K562 (cell line): ENCODE data around the gene GRK1. TPM values are rescaled to one million over a fixed set of nuclear protein-coding genes. Genes with fewer than 3 reads are reported as not detected.

Experiments
- ARID2 ChIP-seq: fragments of 450-650 bp; IDR thresholded peaks from 2 replicates; pipeline ENCODE4 v1.6.1; 2017; ENCODE audit warnings: antibody characterized with exemption, mild to moderate bottlenecking
- BRF1 ChIP-seq: IDR thresholded peaks from 3 replicates; pipeline ENCODE4 v1.6.1; 2011; ENCODE audit warnings: borderline replicate concordance, mild to moderate bottlenecking; ENCODE audit not compliant: insufficient read length; ENCODE audit errors: extremely low read depth
- CTCF ChIP-seq, 3 experiments: IDR thresholded peaks in 2 of 3; conservative IDR thresholded peaks in 1 of 3; 2 replicates each; pipeline ENCODE4 v1.5.1; 2011 to 2012; ENCODE audit warnings: low read length in 3 of 3, mild to moderate bottlenecking in 3 of 3, control low read depth in 2 of 3, improper control_type of control experiment in 1 of 3, inconsistent platforms in 1 of 3, low read depth in 1 of 3, mixed read lengths in 1 of 3, moderate library complexity in 1 of 3; ENCODE audit not compliant: insufficient read depth in 2 of 3
- EGR1 ChIP-seq: fragments of 450-650 bp; conservative IDR thresholded peaks from 2 replicates; pipeline ENCODE4 v1.6.1; 2017; ENCODE audit warnings: mild to moderate bottlenecking
- HDAC2 ChIP-seq: fragments of 450-650 bp; IDR thresholded peaks from 2 replicates; pipeline ENCODE4 v1.6.1; 2016; ENCODE audit warnings: mild to moderate bottlenecking
- JUN ChIP-seq, 2 experiments: sonication (generic) in 1 of 2; formaldehyde crosslinking in 1 of 2; IDR thresholded peaks; 2 replicates each; pipeline versions ENCODE4 v1.6.1 to v1.8.0; 2012 to 2022; ENCODE audit warnings: borderline replicate concordance in 2 of 2, mild to moderate bottlenecking in 2 of 2, improper control_type of control experiment in 1 of 2, low read depth in 1 of 2, low read length in 1 of 2, missing genetic modification reagents in 1 of 2
- KDM2B ChIP-seq: fragments of 250-450 bp; sonication (Bioruptor Pico); IDR thresholded peaks from 2 replicates; pipeline ENCODE4 v1.8.0; 2021; ENCODE audit warnings: mild to moderate bottlenecking, moderate library complexity
- NEUROD1 ChIP-seq: fragments of 150-350 bp; IDR thresholded peaks from 2 replicates; pipeline ENCODE4 v1.6.1; 2014; ENCODE audit warnings: borderline replicate concordance, low read length, low read depth; ENCODE audit not compliant: partially characterized antibody
- NONO ChIP-seq, 2 experiments: fragments of 200-400 bp in 1 of 2; fragments of 450-650 bp in 1 of 2; formaldehyde crosslinking in 1 of 2; IDR thresholded peaks; 2 replicates each; pipeline ENCODE4 v1.6.1; 2017; ENCODE audit warnings: low read depth in 2 of 2, mild to moderate bottlenecking in 2 of 2, moderate library complexity in 2 of 2, low read length in 1 of 2
- NR1H2 ChIP-seq: sonication (generic); formaldehyde crosslinking; IDR thresholded peaks from 2 replicates; pipeline ENCODE4 v1.4.0; 2020; ENCODE audit warnings: mild to moderate bottlenecking, missing genetic modification reagents
- POLR2G ChIP-seq: fragments of 200-400 bp; formaldehyde crosslinking; IDR thresholded peaks from 2 replicates; pipeline ENCODE4 v1.6.1; 2017; ENCODE audit warnings: low read depth, mild to moderate bottlenecking, antibody characterized with exemption, low read length, moderate library complexity
- RBFOX2 ChIP-seq: fragments of 200-400 bp; formaldehyde crosslinking; IDR thresholded peaks from 2 replicates; pipeline ENCODE4 v1.6.1; 2017; ENCODE audit warnings: low read depth, mild to moderate bottlenecking, low read length, moderate library complexity
- SMARCA4 ChIP-seq: fragments of 450-650 bp; IDR thresholded peaks from 2 replicates; pipeline ENCODE4 v1.6.1; 2016
- SOX6 ChIP-seq: fragments of 450-650 bp; IDR thresholded peaks from 2 replicates; pipeline ENCODE4 v1.6.1; 2014; ENCODE audit warnings: mild to moderate bottlenecking
- TAF1 ChIP-seq: IDR thresholded peaks from 2 replicates; pipeline ENCODE4 v1.6.1; 2011; ENCODE audit warnings: mild to moderate bottlenecking, low read length, moderate library complexity; ENCODE audit not compliant: insufficient read depth, control insufficient read depth, severe bottlenecking; ENCODE audit errors: extremely low read depth
- ZFX ChIP-seq: sonication (generic); formaldehyde crosslinking; IDR thresholded peaks from 2 replicates; pipeline ENCODE4 v1.8.0; 2022; ENCODE audit warnings: mild to moderate bottlenecking, missing genetic modification reagents, moderate library complexity
- ZNF41 ChIP-seq: fragments of 250-450 bp; sonication (Bioruptor Pico); conservative IDR thresholded peaks from 2 replicates; pipeline ENCODE4 v1.4.0; 2020; ENCODE audit warnings: mild to moderate bottlenecking
- ZNF696 ChIP-seq: fragments of 250-450 bp; sonication (Bioruptor Pico); conservative IDR thresholded peaks from 2 replicates; pipeline ENCODE4 v1.4.0; 2020; ENCODE audit warnings: mild to moderate bottlenecking, moderate library complexity
- polyA plus RNA-seq, 8 experiments: library from polyadenylated mRNA; depleted of rRNA in 4 of 8; stranded (reverse) in 5 of 8; unstranded in 3 of 8; fragments of >200 nt; fragmentation: Nextera tagmentation in 2 of 8; fragmentation: Illumina TruSeq in 1 of 8; extraction: Ambion mirVana in 2 of 8; extraction: Trizol in 1 of 8; gene quantifications; 2 replicates each; pipeline versions ENCODE4 v1.2.1 to v1.2.3, GENCODE V29; 2011 to 2014; ENCODE audit warnings: inconsistent platforms in 1 of 8, missing spikeins in 1 of 8
- total RNA-seq, 7 experiments: library from RNA; depleted of rRNA in 6 of 7; stranded (reverse); fragments of >200 nt in 6 of 7; fragmentation: Illumina TruSeq in 2 of 7; extraction: Trizol in 2 of 7; gene quantifications; 2 replicates each; pipeline versions ENCODE4 v1.2.1 to v1.2.3, GENCODE V29; 2011 to 2021; ENCODE audit warnings: low replicate concordance in 1 of 7
- TF ChIP-seq, protein P1 (sequence below): sonication (generic); formaldehyde crosslinking; IDR thresholded peaks from 2 replicates; pipeline ENCODE4 v1.8.1; 2023; ENCODE audit warnings: mild to moderate bottlenecking, missing genetic modification reagents
- TF ChIP-seq, protein P2 (sequence below): fragments of 200-800 bp; sonication (Bioruptor generic); IDR thresholded peaks from 2 replicates; pipeline ENCODE4 v1.6.1; 2017; ENCODE audit warnings: missing genetic modification characterization, missing compliant biosample characterization

The GRK1 gene
- total and polyA plus RNA-seq, 9 of the 15 experiments (the other 6 are each of a cell fraction or from before 2014, with no cell fraction given): 0.09 TPM; not detected in 8

DNA sequence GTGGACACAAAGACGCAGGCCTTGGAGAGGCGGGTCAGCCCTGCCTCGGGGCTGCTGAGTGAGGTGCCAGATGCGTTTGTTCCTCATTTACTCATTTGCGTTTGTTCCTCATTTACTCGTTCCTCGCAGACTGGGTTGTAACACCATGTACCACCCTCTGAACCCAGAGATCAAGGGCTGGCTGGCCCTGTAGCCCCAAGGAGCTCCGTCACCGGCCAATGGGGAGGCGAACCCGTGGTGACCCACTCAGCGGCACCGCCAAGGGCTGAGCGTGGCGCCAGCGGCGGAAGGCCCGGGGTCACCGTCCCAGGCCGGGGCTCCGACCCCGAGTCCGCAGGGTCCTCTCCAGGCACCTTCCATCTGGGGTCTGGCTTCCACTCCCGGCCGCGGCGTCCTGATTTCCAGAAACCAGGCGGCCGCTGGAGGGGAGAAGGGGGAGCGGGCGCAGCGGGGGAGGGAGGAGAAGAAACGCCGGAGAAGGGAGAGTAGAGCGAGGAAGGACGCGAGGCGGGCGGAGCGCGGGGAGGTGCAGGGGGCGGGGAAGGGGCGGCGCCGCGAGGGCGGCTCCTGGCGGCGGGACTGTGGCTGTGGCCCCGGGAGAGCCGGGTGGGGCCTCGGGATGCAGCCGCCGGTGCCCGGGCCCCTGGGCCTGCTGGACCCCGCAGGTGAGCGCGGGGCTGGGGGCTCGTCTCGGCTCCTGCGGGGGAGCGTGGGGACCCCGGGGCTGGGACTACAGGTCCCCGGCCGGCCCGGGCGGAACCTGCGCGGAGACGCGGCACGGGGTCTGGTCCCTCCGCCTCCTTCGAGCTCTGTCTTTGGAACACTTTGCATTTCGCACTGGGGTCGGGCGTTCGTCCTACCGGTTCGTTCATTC is 91.9 kb downstream of the GRK1 start, which contains the start of gene TMEM255B (continued):
- TF ChIP-seq, protein P1, sequence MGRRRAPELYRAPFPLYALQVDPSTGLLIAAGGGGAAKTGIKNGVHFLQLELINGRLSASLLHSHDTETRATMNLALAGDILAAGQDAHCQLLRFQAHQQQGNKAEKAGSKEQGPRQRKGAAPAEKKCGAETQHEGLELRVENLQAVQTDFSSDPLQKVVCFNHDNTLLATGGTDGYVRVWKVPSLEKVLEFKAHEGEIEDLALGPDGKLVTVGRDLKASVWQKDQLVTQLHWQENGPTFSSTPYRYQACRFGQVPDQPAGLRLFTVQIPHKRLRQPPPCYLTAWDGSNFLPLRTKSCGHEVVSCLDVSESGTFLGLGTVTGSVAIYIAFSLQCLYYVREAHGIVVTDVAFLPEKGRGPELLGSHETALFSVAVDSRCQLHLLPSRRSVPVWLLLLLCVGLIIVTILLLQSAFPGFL (CRISPR knock-in tag): no peak
- TF ChIP-seq SOX6: no peak
- no peak for TF ChIP-seq ZNF696
- TF ChIP-seq POLR2G: peak; percentile 68
- TF ChIP-seq, protein P2, sequence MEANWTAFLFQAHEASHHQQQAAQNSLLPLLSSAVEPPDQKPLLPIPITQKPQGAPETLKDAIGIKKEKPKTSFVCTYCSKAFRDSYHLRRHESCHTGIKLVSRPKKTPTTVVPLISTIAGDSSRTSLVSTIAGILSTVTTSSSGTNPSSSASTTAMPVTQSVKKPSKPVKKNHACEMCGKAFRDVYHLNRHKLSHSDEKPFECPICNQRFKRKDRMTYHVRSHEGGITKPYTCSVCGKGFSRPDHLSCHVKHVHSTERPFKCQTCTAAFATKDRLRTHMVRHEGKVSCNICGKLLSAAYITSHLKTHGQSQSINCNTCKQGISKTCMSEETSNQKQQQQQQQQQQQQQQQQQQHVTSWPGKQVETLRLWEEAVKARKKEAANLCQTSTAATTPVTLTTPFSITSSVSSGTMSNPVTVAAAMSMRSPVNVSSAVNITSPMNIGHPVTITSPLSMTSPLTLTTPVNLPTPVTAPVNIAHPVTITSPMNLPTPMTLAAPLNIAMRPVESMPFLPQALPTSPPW (CRISPR knock-in tag): peak; percentile 83
- no peak for TF ChIP-seq NR1H2 (CRISPR knock-in tag)
- no peak for TF ChIP-seq TAF1
- TF ChIP-seq ZNF41 (CRISPR knock-in tag): no peak
- no peak for TF ChIP-seq ARID2
- no peak for TF ChIP-seq HDAC2
- TF ChIP-seq KDM2B: no peak
- TF ChIP-seq SMARCA4: no peak
- TF ChIP-seq RBFOX2: peak; percentile 69
- TF ChIP-seq ZFX (CRISPR knock-in tag): peak; percentile 65
- peak in 1 of 3 experiments; percentile 21; a peak in 1 of 6 replicates for TF ChIP-seq CTCF (IDR thresholded peaks at IDR 0.05 in 2 of 3, conservative IDR thresholded peaks at IDR 0.05 in 1 of 3; ENCODE audit: insufficient read depth in 2 of 3, low read depth in 1 of 3, low read length in 3 of 3)
- TF ChIP-seq NEUROD1: no peak
- TF ChIP-seq NONO (IDR thresholded peaks at IDR 0.05; ENCODE audit: low read depth in 2 of 2, low read length in 1 of 2): no peak
- TF ChIP-seq EGR1: peak; percentile 31; the same call in 1 of the 2 replicates
- no peak for TF ChIP-seq BRF1
- no peak for TF ChIP-seq JUN (IDR thresholded peaks at IDR 0.05; ENCODE audit: borderline replicate concordance, low read depth, low read length)
- TF ChIP-seq JUN (CRISPR knock-in tag; IDR thresholded peaks at IDR 0.05; ENCODE audit: borderline replicate concordance): no peak
